Astrocyte (in vitro differentiated cells and primary cell): ENCODE data around the gene MPP2. TPM values are rescaled to one million over a fixed set of nuclear protein-coding genes. Genes with fewer than 3 reads are reported as not detected.

ENCODE experiments used
- DNase-seq: peaks from one replicate; pipeline ENCODE4 v3.0.0-alpha.2; 2010; ENCODE audit warnings: low read depth
- FAIRE-seq: peaks from 2 replicates; lab custom pipeline; 2011; peaks lifted over from hg19 to GRCh38; lab: Jason Lieb, UNC
- H2AFZ ChIP-seq: 2 replicates; pipeline ENCODE4 v1.6.0; 2012; ENCODE audit warnings: low read depth, low read length, inconsistent platforms
- H3K27ac ChIP-seq: 2 replicates; pipeline ENCODE4 v1.5.1; 2011; ENCODE audit warnings: low read depth, low read length, inconsistent platforms
- H3K27me3 ChIP-seq: 2 replicates; pipeline ENCODE4 v1.6.0; 2011; ENCODE audit warnings: low read length, inconsistent platforms; ENCODE audit not compliant: insufficient read depth
- H3K36me3 ChIP-seq: 2 replicates; pipeline ENCODE4 v1.5.1; 2011; ENCODE audit warnings: low read length, inconsistent platforms; ENCODE audit not compliant: insufficient read depth
- H3K4me1 ChIP-seq: 2 replicates; pipeline ENCODE4 v1.5.1; 2011; ENCODE audit warnings: low read length, inconsistent platforms; ENCODE audit not compliant: insufficient read depth
- H3K4me2 ChIP-seq: 2 replicates; pipeline ENCODE4 v1.6.0; 2012; ENCODE audit warnings: low read length, inconsistent platforms
- H3K4me3 ChIP-seq: 2 replicates; pipeline ENCODE4 v1.5.1; 2011; ENCODE audit warnings: low read depth, mild to moderate bottlenecking, low read length, inconsistent platforms; ENCODE audit not compliant: insufficient read depth
- H3K79me2 ChIP-seq: 2 replicates; pipeline ENCODE4 v1.6.0; 2012; ENCODE audit warnings: mild to moderate bottlenecking, low read length, inconsistent platforms; ENCODE audit not compliant: insufficient read depth
- H3K9ac ChIP-seq: 2 replicates; pipeline ENCODE4 v1.6.0; 2012; ENCODE audit warnings: mild to moderate bottlenecking, low read length, inconsistent platforms
- H3K9me3 ChIP-seq: 2 replicates; pipeline ENCODE4 v1.5.1; 2012; ENCODE audit warnings: low read depth, mild to moderate bottlenecking, low read length, inconsistent platforms; ENCODE audit not compliant: insufficient read depth
- H4K20me1 ChIP-seq: 2 replicates; pipeline ENCODE4 v1.6.0; 2012; ENCODE audit warnings: low read length, inconsistent platforms; ENCODE audit not compliant: insufficient read depth
- H3K27ac Mint-ChIP-seq: one replicate; pipeline ENCODE4 v1.8.0; 2021; ENCODE audit warnings: mild to moderate bottlenecking, mixed read lengths; ENCODE audit not compliant: unreplicated experiment
- H3K27me3 Mint-ChIP-seq: one replicate; pipeline ENCODE4 v1.8.0; 2021; ENCODE audit warnings: low read depth, mixed read lengths; ENCODE audit not compliant: unreplicated experiment
- H3K36me3 Mint-ChIP-seq: one replicate; pipeline ENCODE4 v1.8.0; 2021; ENCODE audit warnings: low read depth, mixed read lengths; ENCODE audit not compliant: unreplicated experiment
- H3K4me1 Mint-ChIP-seq: one replicate; pipeline ENCODE4 v1.8.0; 2021; ENCODE audit warnings: low read depth, mixed read lengths; ENCODE audit not compliant: unreplicated experiment
- H3K4me3 Mint-ChIP-seq: one replicate; pipeline ENCODE4 v1.8.0; 2021; ENCODE audit warnings: mild to moderate bottlenecking, moderate library complexity, mixed read lengths; ENCODE audit not compliant: unreplicated experiment
- H3K9me3 Mint-ChIP-seq: one replicate; pipeline ENCODE4 v1.8.0; 2021; ENCODE audit warnings: mild to moderate bottlenecking, mixed read lengths; ENCODE audit not compliant: unreplicated experiment
- EZH2 ChIP-seq: IDR thresholded peaks from 2 replicates; pipeline ENCODE4 v1.6.1; 2012; ENCODE audit warnings: mild to moderate bottlenecking, low read length, inconsistent platforms; ENCODE audit not compliant: insufficient read depth
- total RNA-seq: library from RNA; stranded (reverse); gene quantifications from 2 replicates; pipeline ENCODE4 v1.2.1, GENCODE V29; 2021
- TF ChIP-seq, protein P1 (sequence below): IDR thresholded peaks from 2 replicates; pipeline ENCODE4 v1.5.1; 2011; ENCODE audit warnings: low read depth, mild to moderate bottlenecking, inconsistent platforms, low read length, moderate library complexity; ENCODE audit not compliant: insufficient read depth

The MPP2 gene
- total RNA-seq, 1 donor from 2014 or later = 8.0 TPM

GRCh38 chr17:43907998-43908721 lies 824 bp upstream of the MPP2 start:
- peak overlapping the region; percentile 56 for H3K4me3 ChIP-seq
- Mint-ChIP-seq H3K4me1 (peaks cover 2% of the 10 kb centered on the region), H3K4me3 (peak overlapping the region; percentile 84), H3K36me3 (peaks cover 6% of the 10 kb centered on the region), H3K27me3 (peaks cover 26% of the 10 kb centered on the region), H3K27ac (peak overlapping the region; percentile 58), H3K9me3 (no peaks in the 10 kb centered on the region)
- TF ChIP-seq EZH2 = no peak
- TF ChIP-seq, protein P1, sequence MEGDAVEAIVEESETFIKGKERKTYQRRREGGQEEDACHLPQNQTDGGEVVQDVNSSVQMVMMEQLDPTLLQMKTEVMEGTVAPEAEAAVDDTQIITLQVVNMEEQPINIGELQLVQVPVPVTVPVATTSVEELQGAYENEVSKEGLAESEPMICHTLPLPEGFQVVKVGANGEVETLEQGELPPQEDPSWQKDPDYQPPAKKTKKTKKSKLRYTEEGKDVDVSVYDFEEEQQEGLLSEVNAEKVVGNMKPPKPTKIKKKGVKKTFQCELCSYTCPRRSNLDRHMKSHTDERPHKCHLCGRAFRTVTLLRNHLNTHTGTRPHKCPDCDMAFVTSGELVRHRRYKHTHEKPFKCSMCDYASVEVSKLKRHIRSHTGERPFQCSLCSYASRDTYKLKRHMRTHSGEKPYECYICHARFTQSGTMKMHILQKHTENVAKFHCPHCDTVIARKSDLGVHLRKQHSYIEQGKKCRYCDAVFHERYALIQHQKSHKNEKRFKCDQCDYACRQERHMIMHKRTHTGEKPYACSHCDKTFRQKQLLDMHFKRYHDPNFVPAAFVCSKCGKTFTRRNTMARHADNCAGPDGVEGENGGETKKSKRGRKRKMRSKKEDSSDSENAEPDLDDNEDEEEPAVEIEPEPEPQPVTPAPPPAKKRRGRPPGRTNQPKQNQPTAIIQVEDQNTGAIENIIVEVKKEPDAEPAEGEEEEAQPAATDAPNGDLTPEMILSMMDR = no peak
- H3K79me2 ChIP-seq = no peaks in the 10 kb centered on the region
- H3K9me3 ChIP-seq = no peaks in the 10 kb centered on the region
- DNase-seq (peak; percentile 47), FAIRE-seq (no peak)
- H3K9ac ChIP-seq = peak overlapping the region; percentile 74
- peak overlapping the region; percentile 96 for H2AFZ ChIP-seq
- H3K4me2 ChIP-seq = peak overlapping the region; percentile 91
- H3K4me1 ChIP-seq = peaks cover 19% of the 10 kb centered on the region
- H3K27ac ChIP-seq = no peak overlapping the region
- peaks cover 27% of the 10 kb centered on the region for H3K27me3 ChIP-seq
- no peaks in the 10 kb centered on the region for H4K20me1 ChIP-seq
- no peaks in the 10 kb centered on the region for H3K36me3 ChIP-seq

DNA sequence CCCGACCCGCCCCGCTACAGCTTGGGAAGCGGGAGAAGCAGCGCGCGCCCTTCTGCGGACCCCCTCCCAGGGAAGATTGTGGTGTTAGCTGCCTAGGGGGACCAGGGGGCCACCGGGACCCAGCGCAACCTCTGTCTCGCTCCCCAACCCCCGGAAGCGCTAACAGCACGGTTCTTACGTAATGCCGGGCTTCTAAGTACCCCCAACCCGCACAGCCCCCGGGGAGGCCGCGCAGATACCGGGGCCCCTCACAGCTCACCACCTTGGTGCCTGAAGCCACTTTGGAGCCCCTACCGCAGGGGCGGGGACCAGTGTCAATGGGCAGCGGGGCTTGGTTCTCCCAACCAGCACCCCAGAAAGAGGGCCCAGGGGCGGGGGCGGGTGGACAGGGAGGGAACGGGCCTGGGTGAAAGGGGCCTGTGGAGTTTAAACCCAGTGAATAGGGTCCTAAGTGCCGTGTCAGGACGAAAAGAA lies 348 bp downstream of the MPP2 start:
- Mint-ChIP-seq H3K27me3 (peaks cover 26% of the 10 kb centered on the region), H3K9me3 (no peaks in the 10 kb centered on the region), H3K36me3 (peaks cover 8% of the 10 kb centered on the region), H3K4me3 (peak overlapping the region; percentile 84), H3K27ac (peak overlapping the region; percentile 80), H3K4me1 (peaks cover 2% of the 10 kb centered on the region)
- Histone ChIP-seq H3K4me1 (peaks cover 19% of the 10 kb centered on the region), H3K9ac (peak overlapping the region; percentile 74), H3K27ac (no peak overlapping the region), H3K4me3 (peak overlapping the region; percentile 56), H3K27me3 (peaks cover 24% of the 10 kb centered on the region), H4K20me1 (no peaks in the 10 kb centered on the region), H3K36me3 (no peaks in the 10 kb centered on the region), H3K4me2 (peak overlapping the region; percentile 91), H3K9me3 (no peaks in the 10 kb centered on the region), H3K79me2 (no peaks in the 10 kb centered on the region), H2AFZ (peak overlapping the region; percentile 96)
- peak; percentile 24 for TF ChIP-seq EZH2
- TF ChIP-seq, protein P1 = no peak
- DNase-seq (no peak), FAIRE-seq (no peak)
